VCaP (cell line): ENCODE results near the gene CASTOR1.
A peak's percentile ranks its signal among the peaks of the same experiment; 100 is the strongest.

Experiments
- H3K27ac ChIP-seq: fragments of 450-650 bp; 2 replicates; pipeline ENCODE4 v1.5.1; 2017
- CTCF ChIP-seq: fragments of 450-650 bp; conservative IDR thresholded peaks from 2 replicates; pipeline ENCODE4 v1.5.1; 2017; ENCODE audit warnings: mild to moderate bottlenecking, moderate library complexity

Gene CASTOR1

GRCh38 chr22:30295576-30295975 is 6.3 kb upstream of the CASTOR1 start:
- no peak overlapping the region for H3K27ac ChIP-seq
- no peak for TF ChIP-seq CTCF

- no peak for TF ChIP-seq CTCF
- no peak overlapping the region for H3K27ac ChIP-seq
These were observed 5.5 kb upstream of the CASTOR1 start for GRCh38 chr22:30294830-30295229.

- no peak overlapping the region for H3K27ac ChIP-seq
- no peak for TF ChIP-seq CTCF
These were observed 4.8 kb upstream of the CASTOR1 start for GRCh38 chr22:30294066-30294465.

GRCh38 chr22:30293026-30293425 is 3.7 kb upstream of the CASTOR1 start:
- H3K27ac ChIP-seq, result no peak overlapping the region
- TF ChIP-seq CTCF, result no peak

- peak overlapping the region; percentile 78 for H3K27ac ChIP-seq
- no peak for TF ChIP-seq CTCF
These were observed 3.0 kb upstream of the CASTOR1 start for GRCh38 chr22:30292069-30292970.

GRCh38 chr22:30291058-30291892 is 2.0 kb upstream of the CASTOR1 start:
- no peak for TF ChIP-seq CTCF
- peak overlapping the region; percentile 78 for H3K27ac ChIP-seq

- TF ChIP-seq CTCF, result no peak
- H3K27ac ChIP-seq, result peak overlapping the region; percentile 78
These were observed 1.2 kb upstream of the CASTOR1 start for GRCh38 chr22:30290342-30291057.
